H1 (cell line): Measurements from ENCODE around the gene FAM170B. TPM values are rescaled to one million over a fixed set of nuclear protein-coding genes. Genes with fewer than 3 reads are reported as not detected.

ENCODE experiments used
- CTCF ChIA-PET: fragments of 300-600 bp; sonication (Branson Sonifier 250); formaldehyde crosslinking; loops from one replicate; lab custom pipeline; 2021; ENCODE audit not compliant: partially characterized antibody; lab: Charles Lee
- POLR2A ChIA-PET: fragments of 300-600 bp; sonication (Branson Sonifier 250); formaldehyde crosslinking; loops from one replicate; lab custom pipeline; 2021; ENCODE audit warnings: inconsistent platforms; ENCODE audit not compliant: partially characterized antibody; lab: Charles Lee
- DNase-seq, 2 experiments: peaks; one replicate each; pipeline versions ENCODE4 v3.0.0 to v3.0.0-alpha.2; 2010 to 2022; ENCODE audit warnings: low spot score in 2 of 2, low read depth in 1 of 2, mixed read lengths in 1 of 2
- FAIRE-seq: peaks from 2 replicates; lab custom pipeline; 2011; peaks lifted over from hg19 to GRCh38; lab: Jason Lieb, UNC
- H2AFZ ChIP-seq: 2 replicates; pipeline ENCODE4 v1.8.1; 2012; ENCODE audit warnings: low read length, inconsistent platforms
- H2AK5ac ChIP-seq: 2 replicates; pipeline ENCODE4 v1.6.1; 2013; ENCODE audit warnings: low read depth, low read length
- H2BK120ac ChIP-seq: replicated peaks from 2 replicates; pipeline ENCODE3; 2013; ENCODE audit warnings: low read depth, low read length, inconsistent platforms
- H2BK12ac ChIP-seq: 2 replicates; pipeline ENCODE4 v1.6.1; 2013; ENCODE audit warnings: low read depth, low read length
- H2BK15ac ChIP-seq: 2 replicates; pipeline ENCODE4 v1.6.1; 2013; ENCODE audit warnings: low read length
- H2BK20ac ChIP-seq: 2 replicates; pipeline ENCODE4 v1.6.1; 2013; ENCODE audit warnings: low read length
- H2BK5ac ChIP-seq: 2 replicates; pipeline ENCODE4 v1.6.1; 2013; ENCODE audit warnings: low read depth, low read length
- H3K14ac ChIP-seq: 2 replicates; pipeline ENCODE4 v1.6.1; 2013; ENCODE audit warnings: inconsistent platforms; ENCODE audit not compliant: insufficient read length
- H3K18ac ChIP-seq: 2 replicates; pipeline ENCODE4 v1.6.1; 2013; ENCODE audit warnings: low read length; ENCODE audit errors: extremely low read depth
- H3K23ac ChIP-seq: 2 replicates; pipeline ENCODE4 v1.6.1; 2013; ENCODE audit warnings: inconsistent platforms; ENCODE audit not compliant: insufficient read length
- H3K23me2 ChIP-seq: 2 replicates; pipeline ENCODE4 v1.6.1; 2013; ENCODE audit warnings: low read depth, low read length
- H3K27ac ChIP-seq: 2 replicates; pipeline ENCODE4 v1.6.1; 2011; ENCODE audit warnings: low read depth, low read length, inconsistent platforms
- H3K27me3 ChIP-seq, 4 experiments: replicated peaks in 1 of 4; 1 replicate in 1 of 4; 2 replicates in 3 of 4; pipeline versions ENCODE4 v1.6.1 to v1.8.1; 2011 to 2013; ENCODE audit warnings: low read length in 3 of 4, mild to moderate bottlenecking in 3 of 4, inconsistent platforms in 2 of 4, mixed read lengths in 2 of 4, moderate library complexity in 1 of 4; ENCODE audit not compliant: control insufficient read depth in 3 of 4, insufficient read depth in 3 of 4; ENCODE audit errors: extremely low read depth in 1 of 4
- H3K36me3 ChIP-seq, 4 experiments: 2 replicates each; pipeline versions ENCODE4 v1.6.1 to v1.8.1; 2011 to 2013; ENCODE audit warnings: mild to moderate bottlenecking in 4 of 4, low read length in 3 of 4, moderate library complexity in 2 of 4, control low read depth in 1 of 4, inconsistent platforms in 1 of 4; ENCODE audit not compliant: insufficient read depth in 4 of 4, control insufficient read depth in 2 of 4
- H3K4ac ChIP-seq: replicated peaks from 2 replicates; pipeline ENCODE3; 2013; ENCODE audit warnings: low read length, low read depth, mixed read lengths, inconsistent platforms; ENCODE audit not compliant: insufficient read length
- H3K4me1 ChIP-seq, 4 experiments: replicated peaks in 1 of 4; 1 replicate in 1 of 4; 2 replicates in 3 of 4; pipeline versions ENCODE4 v1.6.1 to v1.8.1; 2011 to 2013; ENCODE audit warnings: low read length in 3 of 4, inconsistent platforms in 2 of 4, mixed read lengths in 1 of 4; ENCODE audit not compliant: insufficient read depth in 4 of 4, control insufficient read depth in 3 of 4
- H3K4me2 ChIP-seq, 2 experiments: 2 replicates each; pipeline versions ENCODE4 v1.6.1 to v1.8.1; 2011 to 2013; ENCODE audit warnings: low read depth in 2 of 2, low read length in 2 of 2, control low read depth in 1 of 2, inconsistent platforms in 1 of 2, mild to moderate bottlenecking in 1 of 2; ENCODE audit not compliant: insufficient read depth in 1 of 2
- H3K4me3 ChIP-seq, 4 experiments: fragments of 200-600, 300-600 bp in 1 of 4; sonication (generic), shearing (Covaris generic), sonication (Bioruptor Twin) in 1 of 4; 2 replicates each; pipeline versions ENCODE4 v1.5.1 to v1.8.1; 2011 to 2016; ENCODE audit warnings: low read length in 4 of 4, low read depth in 3 of 4, control low read depth in 2 of 4, inconsistent platforms in 2 of 4, mild to moderate bottlenecking in 2 of 4, mixed read lengths in 1 of 4, moderate library complexity in 1 of 4; ENCODE audit not compliant: insufficient read depth in 2 of 4; ENCODE audit errors: extremely low read depth in 1 of 4
- H3K56ac ChIP-seq: replicated peaks from 2 replicates; pipeline ENCODE3; 2013; ENCODE audit warnings: low read depth, mild to moderate bottlenecking, mixed read lengths, low read length, inconsistent platforms; ENCODE audit not compliant: insufficient read length
- H3K79me1 ChIP-seq: 2 replicates; pipeline ENCODE4 v1.6.1; 2013; ENCODE audit warnings: low read depth, low read length, control low read depth
- H3K79me2 ChIP-seq, 2 experiments: 2 replicates each; pipeline versions ENCODE4 v1.6.1 to v1.8.1; 2012 to 2013; ENCODE audit warnings: low read length in 2 of 2, mild to moderate bottlenecking in 2 of 2, inconsistent platforms in 1 of 2; ENCODE audit not compliant: insufficient read depth in 2 of 2, control insufficient read depth in 1 of 2
- H3K9ac ChIP-seq, 4 experiments: replicated peaks in 1 of 4; 1 replicate in 1 of 4; 2 replicates in 3 of 4; pipeline versions ENCODE4 v1.6.1 to v1.8.1; 2011 to 2013; ENCODE audit warnings: low read depth in 3 of 4, low read length in 3 of 4, control low read depth in 2 of 4, mild to moderate bottlenecking in 2 of 4, moderate library complexity in 2 of 4, inconsistent platforms in 1 of 4; ENCODE audit errors: extremely low read depth in 1 of 4
- H3K9me3 ChIP-seq, 2 experiments: 2 replicates each; pipeline versions ENCODE4 v1.6.1 to v1.8.1; 2012 to 2013; ENCODE audit warnings: mild to moderate bottlenecking in 2 of 2, moderate library complexity in 2 of 2, control low read depth in 1 of 2, inconsistent platforms in 1 of 2, low read depth in 1 of 2, low read length in 1 of 2, mixed read lengths in 1 of 2; ENCODE audit not compliant: insufficient read depth in 2 of 2
- H4K20me1 ChIP-seq, 2 experiments: replicated peaks in 1 of 2; 2 replicates each; pipeline versions ENCODE3 to v1.8.1; 2011 to 2013; ENCODE audit warnings: inconsistent platforms in 2 of 2, low read length in 2 of 2, mild to moderate bottlenecking in 1 of 2; ENCODE audit not compliant: insufficient read depth in 2 of 2, control insufficient read depth in 1 of 2
- H4K5ac ChIP-seq: 2 replicates; pipeline ENCODE4 v1.6.1; 2013; ENCODE audit warnings: low read length, low read depth, mixed read lengths, inconsistent platforms; ENCODE audit not compliant: insufficient read length
- H4K8ac ChIP-seq: 2 replicates; pipeline ENCODE4 v1.8.0; 2013; ENCODE audit warnings: mild to moderate bottlenecking, moderate library complexity, low read length, inconsistent platforms; ENCODE audit not compliant: insufficient read depth; ENCODE audit errors: extremely low read depth
- H4K91ac ChIP-seq: replicated peaks from 2 replicates; pipeline ENCODE3; 2013; ENCODE audit warnings: low read length, mixed read lengths, inconsistent platforms; ENCODE audit not compliant: insufficient read length
- CHD1 ChIP-seq: IDR thresholded peaks from 2 replicates; pipeline ENCODE4 v1.6.1; 2012; ENCODE audit warnings: low read depth, low read length, improper control_type of control experiment
- GABPA ChIP-seq: IDR thresholded peaks from 2 replicates; pipeline ENCODE4 v1.6.1; 2011; ENCODE audit warnings: mild to moderate bottlenecking, low read length, moderate library complexity, borderline replicate concordance; ENCODE audit not compliant: insufficient read depth
- MAFK ChIP-seq: IDR thresholded peaks from 2 replicates; pipeline ENCODE4 v1.6.1; 2012; ENCODE audit warnings: low read depth, mild to moderate bottlenecking, improper control_type of control experiment, low read length
- NANOG ChIP-seq: IDR thresholded peaks from 2 replicates; pipeline ENCODE4 v1.6.1; 2011; ENCODE audit warnings: low read length, low read depth, mild to moderate bottlenecking, inconsistent platforms; ENCODE audit not compliant: insufficient read depth, poor library complexity, severe bottlenecking
- RXRA ChIP-seq: IDR thresholded peaks from 2 replicates; pipeline ENCODE4 v1.6.1; 2011; ENCODE audit warnings: low read depth, mild to moderate bottlenecking, low read length, moderate library complexity; ENCODE audit not compliant: insufficient read depth
- SRF ChIP-seq: IDR thresholded peaks from 2 replicates; pipeline ENCODE4 v1.6.1; 2011; ENCODE audit warnings: mild to moderate bottlenecking, low read depth, low read length, moderate library complexity
- YY1 ChIP-seq: IDR thresholded peaks from 2 replicates; pipeline ENCODE4 v1.6.1; 2011; ENCODE audit warnings: low read depth, mild to moderate bottlenecking, low read length
- WGBS, 2 experiments: shearing (Covaris generic) in 1 of 2; methylation state at CpG; one replicate each; pipeline versions ENCODE4 v1.1.6 to v1.1.7; 2013 to 2015; ENCODE audit warnings: low lambda C conversion rate in 2 of 2, mixed read lengths in 2 of 2, inconsistent platforms in 1 of 2, low coverage in 1 of 2, missing lambda C conversion rate in 1 of 2; ENCODE audit not compliant: insufficient replicate concordance in 2 of 2, insufficient coverage in 1 of 2, insufficient read length in 1 of 2; ENCODE audit errors: extremely low coverage in 1 of 2, missing lambda C conversion rate in 1 of 2; 5-methylcytosine and 5-hydroxymethylcytosine counted together
- polyA plus RNA-seq, 7 experiments: library from polyadenylated mRNA; depleted of rRNA in 3 of 7; stranded (reverse) in 5 of 7; unstranded in 2 of 7; fragments of >200 nt in 5 of 7; fragments of 200-250 nt in 2 of 7; gene quantifications; 1 replicate in 5 of 7; 2 replicates in 1 of 7; 4 replicates in 1 of 7; pipeline versions ENCODE4 v1.2.1 to v1.2.3, GENCODE V29; 2011 to 2013; ENCODE audit warnings: missing spikeins in 2 of 7, mixed read lengths in 2 of 7
- total RNA-seq: library from RNA; stranded (reverse); fragmentation: NEBNext Ultra II Directional; extraction: Animal tissue kit (Norgen Biotek cat#: 25700); gene quantifications from 2 replicates; pipeline ENCODE4 v1.2.1, GENCODE V29; 2021
- TF ChIP-seq, protein P1 (sequence below), 3 experiments: IDR thresholded peaks; 1 replicate in 2 of 3; 2 replicates in 1 of 3; pipeline versions ENCODE4 v1.5.1 to v1.6.1; 2011; ENCODE audit warnings: low read length in 3 of 3, mild to moderate bottlenecking in 3 of 3, inconsistent platforms in 2 of 3, low read depth in 1 of 3, moderate library complexity in 1 of 3; ENCODE audit not compliant: insufficient read depth in 1 of 3; ENCODE audit errors: control extremely low read depth in 1 of 3

FAM170B gene
- total and polyA plus RNA-seq, 2 of the 8 experiments (the other 6 are each of a cell fraction or from before 2014, with no cell fraction given), result not detected

DNA sequence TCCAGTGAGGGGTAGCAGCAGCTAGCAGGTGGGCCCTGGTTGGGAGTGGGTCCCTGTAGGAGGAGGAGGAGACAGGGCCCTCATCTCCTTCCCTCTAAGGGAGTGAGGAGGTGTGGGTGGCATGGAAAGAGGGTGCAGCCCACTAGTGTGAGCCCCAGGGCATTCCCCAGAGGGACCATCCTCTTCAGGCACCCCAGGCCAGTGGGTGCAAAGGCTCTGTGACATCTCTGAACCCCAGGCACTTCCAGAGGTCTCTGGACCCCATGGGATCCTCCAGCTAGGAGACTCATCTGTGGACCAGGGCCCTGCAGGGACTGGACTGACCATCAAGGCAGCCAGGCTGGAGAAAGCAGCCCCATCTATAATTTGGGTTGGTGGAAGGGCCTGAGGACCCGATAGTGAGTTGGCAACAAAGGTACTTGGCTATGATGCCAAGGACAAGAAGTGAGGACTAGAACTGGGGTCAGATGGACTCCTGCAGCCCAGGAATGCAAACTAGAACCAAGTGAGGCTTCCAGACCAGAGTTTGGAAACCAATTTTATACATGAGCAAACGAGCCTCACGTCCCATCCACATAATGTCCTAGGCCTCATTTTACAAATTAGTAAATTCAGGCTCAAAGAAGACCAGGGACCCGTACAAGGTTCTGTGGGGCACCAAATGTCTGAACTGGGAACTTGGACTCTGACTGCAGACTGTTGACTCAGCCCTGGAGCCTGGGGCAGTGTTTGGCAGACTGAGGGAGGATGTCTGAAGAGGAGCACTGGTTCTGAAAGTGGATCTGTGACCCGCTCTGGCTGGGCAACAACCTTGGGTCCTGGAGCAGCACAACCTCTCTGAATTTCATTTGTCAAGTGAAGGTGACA lies 17.1 kb downstream of the FAM170B start:
- H2BK20ac ChIP-seq, result no peak overlapping the region
- no peak overlapping the region for H3K4me3 ChIP-seq
- no peaks in the 10 kb centered on the region for H3K79me1 ChIP-seq
- H3K4me1 ChIP-seq, result no peaks in the 10 kb centered on the region
- no peak overlapping the region for H3K14ac ChIP-seq
- no peak overlapping the region; the same call in 1 of the 2 replicates for H2AFZ ChIP-seq
- H3K9me3 ChIP-seq, result no peaks in the 10 kb centered on the region
- H4K5ac ChIP-seq, result no peak overlapping the region
- peaks cover 3% of the 10 kb centered on the region; the same call in 1 of the 2 replicates for H3K23me2 ChIP-seq
- DNase-seq, result no peak
- H3K4me2 ChIP-seq, result no peak overlapping the region
- no peak overlapping the region for H3K9ac ChIP-seq
- H4K8ac ChIP-seq, result no peak overlapping the region
- no peak overlapping the region for H3K23ac ChIP-seq
- 95% methylated on average over 5 of the region's 5 CpGs; no CpG with 5 or more reads in 1 of the 2 experiments for WGBS, 2 experiments
- no peak overlapping the region for H3K27ac ChIP-seq
- H4K91ac ChIP-seq, result no peak overlapping the region
- no peaks in the 10 kb centered on the region for H3K79me2 ChIP-seq
- no peaks in the 10 kb centered on the region for H3K36me3 ChIP-seq
- no peak overlapping the region for H2BK12ac ChIP-seq
- FAIRE-seq, result no peak
- no peak overlapping the region for H2AK5ac ChIP-seq
- no peak overlapping the region for H2BK15ac ChIP-seq
- H2BK5ac ChIP-seq, result no peak overlapping the region
- ChIA-PET POLR2A (no interaction called here), CTCF (interaction anchor here (0.6 to 1.4 kb wide), 2 partner anchors 32 to 48 kb away, joined by 3 to 4 read pairs; no protein-coding TSS in a partner anchor)
- H3K56ac ChIP-seq, result no peak overlapping the region
- H3K18ac ChIP-seq, result no peak overlapping the region
- no peaks in the 10 kb centered on the region for H4K20me1 ChIP-seq
- H3K27me3 ChIP-seq, result peaks cover 0 to 13% (median 6%) of the 10 kb centered on the region in 4 experiments; a peak in 5 of 7 replicates
- H3K4ac ChIP-seq, result no peak overlapping the region
- no peak overlapping the region for H2BK120ac ChIP-seq
- TF ChIP-seq NANOG, result no peak
- no peak for TF ChIP-seq MAFK
- TF ChIP-seq, protein P1, sequence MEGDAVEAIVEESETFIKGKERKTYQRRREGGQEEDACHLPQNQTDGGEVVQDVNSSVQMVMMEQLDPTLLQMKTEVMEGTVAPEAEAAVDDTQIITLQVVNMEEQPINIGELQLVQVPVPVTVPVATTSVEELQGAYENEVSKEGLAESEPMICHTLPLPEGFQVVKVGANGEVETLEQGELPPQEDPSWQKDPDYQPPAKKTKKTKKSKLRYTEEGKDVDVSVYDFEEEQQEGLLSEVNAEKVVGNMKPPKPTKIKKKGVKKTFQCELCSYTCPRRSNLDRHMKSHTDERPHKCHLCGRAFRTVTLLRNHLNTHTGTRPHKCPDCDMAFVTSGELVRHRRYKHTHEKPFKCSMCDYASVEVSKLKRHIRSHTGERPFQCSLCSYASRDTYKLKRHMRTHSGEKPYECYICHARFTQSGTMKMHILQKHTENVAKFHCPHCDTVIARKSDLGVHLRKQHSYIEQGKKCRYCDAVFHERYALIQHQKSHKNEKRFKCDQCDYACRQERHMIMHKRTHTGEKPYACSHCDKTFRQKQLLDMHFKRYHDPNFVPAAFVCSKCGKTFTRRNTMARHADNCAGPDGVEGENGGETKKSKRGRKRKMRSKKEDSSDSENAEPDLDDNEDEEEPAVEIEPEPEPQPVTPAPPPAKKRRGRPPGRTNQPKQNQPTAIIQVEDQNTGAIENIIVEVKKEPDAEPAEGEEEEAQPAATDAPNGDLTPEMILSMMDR (IDR thresholded peaks at IDR 0.05; ENCODE audit: control extremely low read depth in 1 of 3, insufficient read depth in 1 of 3, low read depth in 1 of 3, low read length in 3 of 3), result no peak
- no peak for TF ChIP-seq CHD1
- no peak for TF ChIP-seq GABPA
- no peak for TF ChIP-seq RXRA
- TF ChIP-seq SRF, result no peak
- TF ChIP-seq YY1, result no peak
- TF ChIP-seq, all 59 proteins: peak for 0
